ENCODE results near the gene FAM20C.

The FAM20C gene

GRCh38 chr7:208816-209215, 16.4 kb downstream of the FAM20C start:
- no peak for TF ChIP-seq CTCF (IDR thresholded peaks at IDR 0.05; ENCODE audit: low read depth, low read length)
- no peak overlapping the region for H3K4me3 ChIP-seq (ENCODE audit: low read depth, low read length)

- TF ChIP-seq CTCF (IDR thresholded peaks at IDR 0.05; ENCODE audit: low read depth, low read length): no peak
- no peak overlapping the region for H3K4me3 ChIP-seq (ENCODE audit: low read depth, low read length)
These were observed 17.0 kb downstream of the FAM20C start for GRCh38 chr7:209416-209815.

- no peak for TF ChIP-seq CTCF (IDR thresholded peaks at IDR 0.05; ENCODE audit: low read depth, low read length)
- no peak overlapping the region for H3K4me3 ChIP-seq (ENCODE audit: low read depth, low read length)
These were observed 17.5 kb downstream of the FAM20C start for GRCh38 chr7:209906-210305.

GRCh38 chr7:210401-210925, 18.1 kb downstream of the FAM20C start:
- TF ChIP-seq CTCF (IDR thresholded peaks at IDR 0.05; ENCODE audit: low read depth, low read length): no peak

GRCh38 chr7:211033-211714, 18.8 kb downstream of the FAM20C start:
- H3K4me3 ChIP-seq (ENCODE audit: low read depth, low read length): no peak overlapping the region

More at GRCh38 chr7:210401-210925, 18.1 kb downstream of the FAM20C start:
- no peak overlapping the region for H3K4me3 ChIP-seq (ENCODE audit: low read depth, low read length)

GRCh38 chr7:211715-212058, 19.3 kb downstream of the FAM20C start:
- no peak for TF ChIP-seq CTCF (IDR thresholded peaks at IDR 0.05; ENCODE audit: low read depth, low read length)
- no peak overlapping the region for H3K4me3 ChIP-seq (ENCODE audit: low read depth, low read length)

More at GRCh38 chr7:211033-211714, 18.8 kb downstream of the FAM20C start:
- TF ChIP-seq CTCF (IDR thresholded peaks at IDR 0.05; ENCODE audit: low read depth, low read length): no peak

GRCh38 chr7:212754-213153, 20.4 kb downstream of the FAM20C start:
- no peak overlapping the region for H3K4me3 ChIP-seq (ENCODE audit: low read depth, low read length)
- no peak for TF ChIP-seq CTCF (IDR thresholded peaks at IDR 0.05; ENCODE audit: low read depth, low read length)
